HG02938 (cell line): ENCODE results near the gene SLC19A1.

Experiments
- ATAC-seq: cut with Tn5 transposase; IDR thresholded peaks from one replicate; pipeline ENCODE4 v1.9.1; 2021; ENCODE audit warnings: mild to moderate bottlenecking, moderate library complexity; ENCODE audit not compliant: unreplicated experiment

SLC19A1 gene

DNA sequence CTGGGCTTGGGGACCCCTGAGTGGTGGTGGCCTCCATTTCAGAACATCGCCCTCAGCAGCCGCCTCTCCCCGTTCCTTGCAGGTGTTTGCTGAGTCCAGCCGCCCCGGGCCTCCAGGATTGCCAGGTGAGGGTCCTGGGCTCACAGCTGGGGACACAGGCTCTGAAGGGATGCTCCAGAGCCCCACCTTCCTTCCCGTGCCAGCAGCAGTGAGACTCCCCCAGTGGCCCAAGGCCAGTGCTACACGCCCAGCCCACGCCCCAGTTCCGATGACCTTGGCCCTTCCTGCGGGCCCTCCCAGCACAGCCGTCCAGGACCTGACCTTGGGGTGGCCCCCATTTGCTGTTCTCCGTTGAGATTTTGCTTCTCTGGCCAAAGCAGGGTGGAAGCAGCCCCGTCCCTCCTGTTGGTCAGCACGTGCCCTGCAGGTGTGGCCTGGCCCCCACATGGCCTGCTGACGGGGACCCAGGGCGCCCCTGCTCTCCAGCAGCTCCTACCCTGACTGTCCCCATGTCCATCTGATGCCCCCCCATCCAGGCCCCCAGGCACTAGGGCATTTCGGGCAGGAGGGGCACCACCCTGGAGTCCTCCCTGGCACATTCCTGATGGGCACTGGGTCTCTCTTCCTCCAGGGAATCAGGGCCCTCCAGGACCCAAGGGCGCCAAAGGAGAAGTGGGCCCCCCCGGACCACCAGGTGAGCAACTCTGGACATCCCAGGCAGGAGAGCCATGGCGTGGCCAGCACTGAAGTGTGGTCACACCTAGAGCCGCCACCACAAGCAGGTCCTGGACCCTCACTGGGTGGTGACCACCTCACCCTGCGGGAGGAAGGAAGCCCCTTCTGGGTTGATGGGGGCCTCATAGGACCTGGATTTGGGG is 45.0 kb downstream of the SLC19A1 start:
- no peak for ATAC-seq

- no peak for ATAC-seq
These were observed 45.9 kb downstream of the SLC19A1 start for GRCh38 chr21:45496151-45496967.

DNA sequence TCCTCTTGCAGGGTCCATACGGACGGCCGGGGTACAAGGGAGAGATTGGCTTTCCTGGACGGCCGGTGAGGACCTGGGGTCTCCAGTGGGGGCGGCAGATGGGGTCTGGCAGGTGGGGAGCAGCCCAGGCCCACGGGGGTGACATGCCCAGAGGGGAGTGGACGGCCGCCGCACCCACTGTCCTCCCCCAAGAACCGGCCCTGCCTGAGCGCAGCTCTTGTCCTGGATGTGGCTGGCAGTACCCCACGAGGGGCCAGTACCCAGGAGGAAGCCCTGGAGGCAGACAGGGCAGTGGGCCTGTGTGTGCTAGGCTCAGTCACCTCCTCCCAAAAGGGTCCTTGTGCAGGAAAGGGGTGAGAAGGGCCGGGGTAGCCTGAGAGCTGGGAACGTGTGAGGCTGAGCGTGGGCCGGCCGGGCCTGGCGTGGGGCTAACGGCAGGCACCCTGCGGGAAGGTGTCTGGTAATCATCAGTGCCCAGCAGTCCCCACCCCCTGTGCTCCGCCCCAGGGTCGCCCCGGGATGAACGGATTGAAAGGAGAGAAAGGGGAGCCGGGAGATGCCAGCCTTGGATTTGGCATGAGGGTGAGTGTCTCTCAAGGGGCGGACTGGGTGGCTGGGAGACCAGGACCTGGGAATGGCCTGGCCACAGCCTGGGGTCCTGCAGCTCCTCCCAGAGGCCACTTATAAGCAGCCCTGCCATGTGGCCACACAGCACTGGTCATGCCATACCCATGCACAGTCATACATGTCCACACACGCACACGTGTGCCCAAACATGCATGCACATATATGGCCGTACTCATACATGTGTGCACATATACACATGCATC is 47.2 kb downstream of the SLC19A1 start:
- no peak for ATAC-seq

DNA sequence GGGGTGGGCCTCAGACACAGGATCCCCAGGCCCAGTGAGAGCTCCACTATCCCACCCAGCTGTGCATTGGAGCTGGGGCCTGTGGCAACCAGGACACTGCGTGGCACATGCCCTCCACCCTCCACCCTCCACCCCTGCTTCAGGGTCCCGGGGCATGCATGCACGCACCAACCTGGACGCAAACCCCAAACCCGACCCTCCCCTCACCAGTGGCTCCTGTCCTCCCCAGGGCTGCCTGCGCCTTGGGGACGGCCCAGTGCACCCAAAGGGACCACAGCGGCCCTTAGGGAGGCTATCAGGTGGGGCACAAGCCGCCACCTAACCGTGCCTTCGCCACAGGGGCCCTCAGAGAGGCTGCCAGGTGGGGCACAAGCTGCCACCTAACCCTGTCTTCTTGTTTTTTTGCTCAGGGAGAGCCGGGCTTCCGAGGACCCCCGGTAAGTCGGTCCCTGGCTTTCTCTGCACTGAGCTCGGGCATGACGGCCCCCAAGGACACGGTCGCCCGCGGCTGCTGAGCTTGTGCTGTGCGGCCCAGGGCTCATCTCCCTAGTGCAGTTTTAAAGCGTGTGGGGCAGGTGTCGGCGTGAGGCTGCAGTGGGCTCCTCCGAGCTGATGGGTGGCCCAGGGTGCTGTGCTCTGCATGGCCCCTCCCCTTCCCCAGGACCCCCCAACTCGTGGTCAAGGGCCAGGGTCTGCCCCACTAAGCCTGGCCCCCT is 47.9 kb downstream of the SLC19A1 start:
- ATAC-seq, result no peak

DNA sequence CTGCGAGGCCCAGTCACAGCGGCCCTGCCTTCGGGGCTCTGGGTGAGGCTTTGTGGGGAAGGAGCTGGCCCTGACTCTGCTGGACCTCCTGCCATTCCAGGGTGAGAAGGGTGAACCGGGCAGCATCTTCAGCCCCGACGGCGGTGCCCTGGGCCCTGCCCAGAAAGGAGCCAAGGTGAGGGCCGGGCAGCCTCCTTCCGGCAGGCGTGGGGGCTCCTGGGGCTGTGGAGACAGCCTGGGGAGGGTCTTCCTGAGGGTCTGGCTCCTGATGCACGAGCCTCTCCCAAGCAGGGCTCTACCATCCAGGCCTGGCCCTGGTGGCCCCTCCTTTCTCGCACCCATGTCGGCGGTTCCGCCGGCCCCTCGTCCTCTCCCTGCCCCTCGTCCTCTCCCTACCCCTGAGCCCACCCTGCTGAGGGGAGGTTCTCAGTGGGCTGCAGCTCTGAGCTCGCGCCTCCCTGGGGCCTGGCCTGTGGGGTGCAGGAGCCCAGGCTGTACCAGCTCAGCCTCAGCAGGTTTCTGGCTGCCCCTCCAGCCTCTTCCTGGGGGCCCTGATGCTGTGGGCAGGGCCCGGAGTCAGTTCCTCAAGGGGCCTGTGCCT is 48.7 kb downstream of the SLC19A1 start:
- ATAC-seq, result no peak

DNA sequence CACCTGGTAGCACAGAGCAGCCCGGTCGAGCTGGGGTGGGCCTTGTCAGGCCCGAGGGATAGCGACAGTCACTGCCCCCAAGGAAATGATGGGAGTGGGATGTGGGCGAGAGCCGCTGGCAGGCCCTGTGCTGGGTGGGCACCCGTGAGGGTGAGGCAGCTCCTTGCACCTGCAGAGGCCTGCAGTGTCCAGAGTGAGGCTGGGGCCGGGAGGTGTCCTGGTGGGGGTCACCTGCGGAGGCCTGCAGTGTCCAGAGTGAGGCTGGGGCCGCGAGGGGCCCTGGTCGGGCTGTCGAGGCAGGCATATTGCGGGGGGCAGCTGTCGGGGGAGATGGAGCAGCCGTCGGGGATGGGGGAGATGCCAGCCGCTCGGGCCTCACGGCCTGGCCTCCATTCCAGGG is 49.5 kb downstream of the SLC19A1 start:
- ATAC-seq, result no peak

DNA sequence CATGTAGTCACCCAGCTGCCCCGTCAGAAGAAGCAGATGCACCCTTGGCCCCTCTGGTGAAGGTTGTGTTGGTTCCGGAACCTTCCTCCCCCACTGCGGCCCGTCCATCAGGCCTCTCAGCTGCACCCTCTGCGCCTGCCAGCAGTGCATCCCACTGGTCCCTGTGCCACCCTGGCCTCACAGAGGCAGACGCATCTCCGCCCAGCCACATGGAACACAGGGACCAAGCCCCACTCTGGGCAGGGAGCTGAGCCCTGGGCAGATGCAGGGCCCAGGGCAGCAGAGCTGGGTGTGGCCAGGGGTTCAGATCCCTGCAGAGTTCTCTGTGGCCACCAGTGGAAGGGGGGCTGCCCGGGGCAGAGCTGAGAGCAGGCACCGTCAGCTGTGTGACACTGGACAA is 50.6 kb downstream of the SLC19A1 start:
- ATAC-seq, result no peak

GRCh38 chr21:45491056-45491455 is 51.2 kb downstream of the SLC19A1 start:
- ATAC-seq, result no peak

DNA sequence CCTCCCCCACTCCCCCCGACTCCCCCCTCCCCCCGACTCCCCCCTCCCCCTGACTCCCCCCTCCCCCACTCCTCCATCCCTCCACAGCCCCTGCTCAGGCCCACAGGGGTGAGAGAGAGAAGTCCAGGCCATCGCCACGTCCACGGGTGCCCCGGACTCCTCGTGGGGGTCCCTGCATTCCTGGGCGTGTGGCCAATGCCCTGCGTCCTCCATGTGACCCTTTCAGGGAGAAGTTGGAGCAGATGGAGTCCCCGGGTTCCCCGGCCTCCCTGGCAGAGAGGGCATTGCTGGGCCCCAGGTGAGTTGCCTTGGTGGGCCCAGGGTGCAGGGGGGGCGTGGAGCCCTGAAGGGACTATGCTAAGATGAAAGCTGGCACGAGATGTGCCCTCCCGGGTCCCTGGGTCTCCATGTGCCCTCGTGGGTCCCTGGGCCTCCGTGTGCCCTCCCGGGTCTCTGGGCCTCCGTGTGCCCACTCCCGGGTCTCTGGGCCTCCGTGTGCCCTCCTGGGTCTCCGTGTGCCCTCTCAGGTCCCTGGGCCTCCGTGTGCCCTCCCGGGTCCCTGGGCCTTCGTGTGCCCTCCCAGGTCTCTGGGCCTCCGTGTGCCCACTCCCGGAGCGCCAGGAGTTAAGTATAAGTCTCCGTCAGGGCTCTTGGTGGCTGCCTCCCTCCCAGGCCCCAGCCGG is 52.0 kb downstream of the SLC19A1 start:
- no peak for ATAC-seq

DNA sequence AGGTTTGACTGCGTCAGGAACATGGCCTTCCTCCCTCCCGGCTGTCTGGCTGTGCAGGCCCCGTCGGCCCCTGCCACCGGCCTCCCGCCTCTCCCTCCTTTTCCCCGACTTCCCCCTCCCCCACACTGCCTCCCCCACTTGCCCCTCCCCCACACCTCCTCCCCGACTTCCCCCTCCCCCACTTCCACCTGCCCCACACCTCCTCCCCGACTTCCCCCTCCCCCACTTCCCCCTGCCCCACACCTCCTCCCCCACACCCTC is 52.6 kb downstream of the SLC19A1 start:
- ATAC-seq, result no peak

DNA sequence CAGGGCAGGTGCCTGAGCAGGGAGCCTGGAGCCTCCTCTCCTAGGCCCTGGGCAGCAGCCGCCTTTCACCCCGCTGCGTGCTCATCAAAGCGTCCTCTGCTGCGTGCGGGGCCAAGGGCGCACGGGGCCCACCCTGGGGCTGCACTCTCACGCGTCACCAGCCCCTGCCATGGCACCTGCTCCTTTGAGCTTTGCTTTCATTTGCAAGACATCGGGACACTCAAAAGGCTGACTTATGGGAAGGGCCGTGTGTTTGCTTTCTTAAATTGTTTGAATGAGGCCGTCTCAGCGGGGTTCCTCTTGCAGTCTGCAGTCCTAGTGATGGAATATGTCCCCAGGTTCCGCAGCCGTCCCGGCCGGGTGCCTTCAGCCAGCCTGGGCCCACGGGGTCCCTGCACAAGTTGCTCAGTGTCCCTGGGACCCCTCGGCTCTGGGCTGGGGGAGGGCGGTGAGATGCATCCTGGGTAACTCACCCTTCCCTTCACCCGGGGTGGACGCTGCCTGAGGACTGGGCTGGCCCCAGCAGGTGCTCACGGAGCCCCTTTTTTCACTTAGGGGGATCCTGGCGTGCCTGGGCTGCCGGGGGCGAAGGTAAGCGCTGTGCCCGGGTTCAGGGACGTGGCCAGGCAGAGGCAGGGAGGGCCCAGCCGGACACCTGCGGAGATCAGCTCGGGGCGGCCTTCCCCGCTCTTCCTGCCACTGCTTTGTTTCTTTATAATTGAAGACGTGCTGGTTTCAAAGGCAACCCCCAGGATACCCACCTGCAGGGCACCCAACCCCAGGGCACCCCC is 53.1 kb downstream of the SLC19A1 start:
- no peak for ATAC-seq

GRCh38 chr21:45487891-45488600 is 54.2 kb downstream of the SLC19A1 start:
- no peak for ATAC-seq

DNA sequence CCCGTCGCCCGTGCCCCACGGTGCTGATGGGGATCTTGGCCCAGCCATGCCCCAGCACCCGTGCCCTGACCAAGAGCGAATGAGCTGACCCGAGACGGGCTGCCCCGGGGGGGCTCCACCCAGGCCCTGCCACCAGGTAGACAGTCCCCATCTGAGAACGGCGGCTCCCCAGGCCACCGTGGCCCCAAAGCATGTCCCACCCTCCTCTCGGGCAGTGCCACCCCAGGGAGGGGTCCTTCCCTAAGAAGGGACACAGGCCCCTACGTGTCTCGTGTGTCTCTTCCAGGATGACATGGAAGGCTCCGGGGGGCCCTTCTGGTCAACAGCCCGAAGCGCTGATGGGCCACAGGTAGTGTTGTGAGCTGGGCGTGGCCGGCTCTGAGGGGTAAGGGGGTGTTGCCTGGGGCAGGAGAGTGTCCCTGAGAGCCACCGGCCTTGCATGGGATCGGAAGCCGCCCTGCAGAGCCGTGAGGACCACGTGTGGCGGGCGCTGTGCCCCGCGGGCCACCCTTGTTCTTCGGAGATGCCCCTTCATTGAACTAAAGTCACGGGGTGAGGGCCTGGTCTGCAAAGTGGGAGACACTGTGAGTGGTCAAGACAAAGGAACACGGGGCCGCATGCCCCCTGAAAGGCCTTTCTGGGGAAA is 55.0 kb downstream of the SLC19A1 start:
- ATAC-seq, result no peak

DNA sequence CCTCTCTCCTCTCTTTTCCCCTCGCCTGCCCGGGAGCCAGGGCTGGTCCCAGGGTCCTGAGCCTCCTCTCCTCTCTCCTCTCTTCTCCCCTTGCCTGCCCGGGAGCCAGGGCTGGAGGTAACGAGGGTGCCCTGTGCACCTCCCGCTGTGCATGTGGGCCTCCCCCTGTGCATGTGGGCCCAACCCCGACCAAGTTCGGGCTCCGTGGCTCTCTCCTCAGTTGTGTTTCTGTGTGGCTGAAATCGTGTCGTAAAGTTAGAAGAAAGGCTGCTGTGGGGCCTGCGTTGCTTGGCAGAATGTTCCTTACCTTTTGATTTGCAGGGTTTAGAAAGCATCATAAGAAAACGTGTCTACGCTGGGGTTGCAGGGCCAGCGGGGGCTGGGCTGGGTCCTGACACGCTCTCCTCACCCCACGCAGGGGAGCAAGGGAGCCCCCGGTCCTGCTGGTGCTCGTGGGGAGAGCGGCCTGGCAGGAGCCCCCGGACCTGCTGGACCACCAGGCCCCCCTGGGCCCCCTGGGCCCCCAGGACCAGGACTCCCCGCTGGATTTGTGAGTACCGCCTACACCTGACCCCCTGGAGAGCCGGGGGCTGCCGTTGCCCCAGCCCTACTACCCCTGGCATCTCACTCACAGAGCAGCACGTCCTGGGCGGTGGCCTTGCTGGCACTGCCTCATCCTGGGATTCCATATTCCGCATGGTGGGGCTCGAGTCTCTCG is 55.6 kb downstream of the SLC19A1 start:
- no peak for ATAC-seq

- no peak for ATAC-seq
These were observed 56.4 kb downstream of the SLC19A1 start for GRCh38 chr21:45485686-45486442.

DNA sequence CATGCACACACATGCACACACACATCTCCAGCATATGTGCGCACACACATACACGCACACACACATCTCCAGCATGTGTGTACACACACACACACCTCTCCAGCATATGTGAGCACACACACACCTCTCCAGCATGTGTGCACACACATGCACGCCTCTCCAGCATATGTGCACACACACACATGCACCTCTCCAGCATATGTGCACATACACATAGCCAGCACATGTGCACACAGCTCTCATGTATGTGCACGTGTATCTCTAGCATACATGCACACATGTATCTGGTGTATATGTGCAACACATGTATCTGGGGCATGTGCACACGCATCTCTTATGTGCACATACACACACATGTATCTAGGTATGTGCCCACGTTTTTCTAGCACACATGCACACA is 57.9 kb downstream of the SLC19A1 start:
- no peak for ATAC-seq
